HG03135 (cell line): ENCODE data around the gene ZNF227.
"Not testable (repeated sequence)": the region's sequence is repeated elsewhere in the genome, so short reads cannot be mapped to it uniquely, and the experiment has no call there.

ENCODE experiments used
- ATAC-seq: cut with Tn5 transposase; IDR thresholded peaks from one replicate; pipeline ENCODE4 v1.9.1; 2021; ENCODE audit warnings: mild to moderate bottlenecking, moderate library complexity; ENCODE audit not compliant: unreplicated experiment

ZNF227 gene

DNA sequence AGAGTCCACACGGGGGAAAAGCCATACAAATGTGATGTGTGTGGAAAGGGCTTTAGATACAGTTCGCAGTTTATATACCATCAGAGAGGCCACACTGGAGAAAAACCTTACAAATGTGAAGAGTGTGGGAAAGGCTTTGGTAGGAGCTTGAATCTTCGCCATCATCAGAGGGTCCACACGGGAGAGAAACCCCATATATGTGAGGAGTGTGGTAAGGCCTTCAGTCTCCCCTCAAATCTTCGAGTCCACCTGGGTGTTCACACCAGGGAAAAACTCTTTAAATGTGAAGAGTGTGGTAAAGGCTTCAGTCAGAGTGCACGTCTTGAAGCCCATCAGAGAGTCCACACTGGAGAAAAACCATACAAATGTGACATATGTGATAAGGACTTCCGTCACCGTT is 24.1 kb downstream of the ZNF227 start:
- no peak for ATAC-seq

GRCh38 chr19:44252332-44252731 is 40.0 kb downstream of the ZNF227 start:
- not testable (repeated sequence) for ATAC-seq

DNA sequence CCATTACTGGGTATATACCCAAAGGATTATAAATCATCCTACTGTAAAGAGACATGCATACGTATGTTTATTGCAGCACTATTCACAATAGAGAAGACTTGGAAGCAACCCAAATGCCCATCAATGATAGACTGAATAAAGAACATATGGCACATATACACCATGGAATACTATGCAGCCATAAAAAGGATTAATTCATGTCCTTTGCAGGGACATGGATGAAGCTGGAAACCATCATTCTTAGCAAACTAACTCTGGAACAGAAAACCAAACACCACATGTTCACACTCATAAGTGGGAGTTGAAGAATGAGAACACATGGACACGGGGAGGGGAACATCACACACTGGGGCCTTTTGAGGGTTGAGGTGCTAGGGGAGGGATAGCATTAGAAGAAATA is 41.1 kb downstream of the ZNF227 start:
- not testable (repeated sequence) for ATAC-seq

DNA sequence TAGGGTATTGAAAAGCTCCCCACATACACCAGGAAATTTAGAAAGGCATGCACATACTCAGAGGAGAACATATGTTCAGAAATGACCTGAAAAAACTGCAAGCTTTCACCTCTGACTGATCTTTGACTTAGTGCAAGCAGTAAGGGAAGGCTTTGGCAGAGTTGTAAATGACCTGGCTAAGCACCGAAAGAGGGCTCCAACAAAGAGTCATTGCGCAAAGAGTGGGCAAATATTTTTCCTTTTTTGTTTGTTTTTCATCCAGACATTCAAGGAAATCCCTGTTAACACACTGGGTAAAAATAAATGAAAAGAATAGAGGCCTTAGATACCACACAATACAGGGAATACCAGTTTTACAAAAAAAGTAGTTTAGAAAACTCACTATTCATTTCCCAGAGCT is 42.2 kb downstream of the ZNF227 start:
- no peak for ATAC-seq

GRCh38 chr19:44255705-44256411 is 43.5 kb downstream of the ZNF227 start:
- no peak for ATAC-seq

DNA sequence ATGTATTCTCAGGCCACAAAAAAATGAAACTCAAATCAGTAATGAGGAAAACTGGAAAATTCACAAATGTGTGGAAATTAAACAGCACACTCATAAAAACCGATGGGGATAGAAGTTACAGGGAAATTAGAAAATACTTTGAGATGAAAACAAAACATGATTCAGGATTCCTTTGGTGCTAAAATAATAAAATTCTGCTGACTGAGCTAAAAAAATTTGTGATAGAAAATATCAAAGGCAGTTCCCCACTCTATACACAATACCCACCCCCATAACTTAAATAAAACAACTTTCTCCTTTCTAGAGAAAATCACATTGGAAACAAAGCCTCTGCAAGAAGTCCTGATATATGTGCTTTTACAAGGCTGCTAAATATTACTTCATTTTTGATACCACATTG is 45.8 kb downstream of the ZNF227 start:
- no peak for ATAC-seq

DNA sequence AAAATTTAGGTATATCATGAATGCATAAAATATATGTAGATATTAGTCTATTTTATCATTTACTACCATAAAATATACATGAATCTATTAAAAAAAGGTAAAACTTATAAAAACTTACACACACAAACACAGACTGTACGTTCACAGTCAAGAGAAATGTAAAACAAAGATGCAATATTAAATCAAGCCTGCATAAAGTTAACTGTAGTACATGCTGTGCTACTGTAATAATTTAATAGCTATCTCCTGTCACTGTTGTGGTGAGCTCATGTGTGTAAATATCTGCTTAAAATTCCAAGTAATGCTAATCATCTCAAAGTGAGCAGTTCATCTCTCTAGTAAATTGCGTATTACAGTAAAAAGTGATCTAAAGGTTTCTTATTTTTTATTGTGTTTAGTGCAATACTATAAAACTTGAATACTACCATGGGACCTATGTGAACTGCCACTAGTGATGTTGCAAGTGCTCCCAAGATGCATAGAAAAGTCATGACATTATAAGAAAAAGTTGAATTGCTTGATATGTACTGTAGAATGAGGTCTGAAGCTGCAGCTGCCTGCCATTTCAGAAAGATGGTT is 46.6 kb downstream of the ZNF227 start:
- no peak for ATAC-seq

GRCh38 chr19:44260343-44260681 is 48.0 kb downstream of the ZNF227 start:
- no peak for ATAC-seq

- ATAC-seq = no peak
Observed at GRCh38 chr19:44260695-44261446, 48.5 kb downstream of the ZNF227 start.

DNA sequence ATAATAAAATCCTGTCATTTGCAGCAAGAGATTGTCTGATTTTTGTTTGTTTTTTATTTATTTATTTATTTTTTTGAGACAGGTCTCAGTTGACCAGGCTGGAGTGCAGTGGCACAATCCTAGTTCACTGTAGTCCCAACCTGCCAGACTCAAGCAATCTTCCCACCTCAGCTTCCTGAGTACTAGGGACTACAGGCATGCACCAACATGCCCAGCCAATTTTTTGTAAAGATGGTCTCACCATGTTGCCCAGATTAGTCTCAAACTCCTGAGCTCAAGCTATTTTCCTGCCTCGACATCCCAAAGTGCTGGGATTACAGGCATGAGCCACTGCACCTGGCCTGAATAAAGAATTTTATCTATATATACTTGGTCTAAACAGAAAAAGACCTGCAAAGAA is 65.0 kb downstream of the ZNF227 start:
- ATAC-seq = no peak

- ATAC-seq = no peak
Observed at GRCh38 chr19:44278181-44278690, 65.9 kb downstream of the ZNF227 start.

GRCh38 chr19:44280916-44281315 is 68.6 kb downstream of the ZNF227 start:
- ATAC-seq = no peak

- ATAC-seq = no peak
Observed at GRCh38 chr19:44282846-44283245, 70.5 kb downstream of the ZNF227 start.

DNA sequence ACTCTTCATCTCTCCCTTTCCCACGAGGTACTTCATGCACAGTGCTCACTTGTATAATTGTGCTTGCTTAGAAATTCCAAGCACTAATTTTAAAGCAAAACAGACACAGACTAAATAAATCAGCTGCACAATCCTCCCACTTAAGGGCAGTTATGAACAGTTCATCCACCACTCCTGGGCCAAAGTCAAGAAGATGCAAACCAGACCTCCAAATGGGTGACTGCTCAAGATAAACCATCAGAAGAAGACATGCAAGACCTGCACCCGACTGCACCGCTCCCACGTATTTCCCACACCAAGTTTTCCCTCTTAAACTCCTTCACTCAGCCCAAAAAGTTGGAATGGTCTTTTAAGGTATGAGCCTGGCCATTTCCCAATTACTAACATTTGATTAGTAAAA is 72.6 kb downstream of the ZNF227 start:
- ATAC-seq = no peak
